Measurements from ENCODE around the gene TBCD. TPM values are rescaled to one million over a fixed set of nuclear protein-coding genes. Genes with fewer than 3 reads are reported as not detected.

TBCD gene
- total and polyA plus RNA-seq, 2 donors (not counting 1 experiment from before 2014, with no cell fraction given) = 22.1 to 36.7 TPM

DNA sequence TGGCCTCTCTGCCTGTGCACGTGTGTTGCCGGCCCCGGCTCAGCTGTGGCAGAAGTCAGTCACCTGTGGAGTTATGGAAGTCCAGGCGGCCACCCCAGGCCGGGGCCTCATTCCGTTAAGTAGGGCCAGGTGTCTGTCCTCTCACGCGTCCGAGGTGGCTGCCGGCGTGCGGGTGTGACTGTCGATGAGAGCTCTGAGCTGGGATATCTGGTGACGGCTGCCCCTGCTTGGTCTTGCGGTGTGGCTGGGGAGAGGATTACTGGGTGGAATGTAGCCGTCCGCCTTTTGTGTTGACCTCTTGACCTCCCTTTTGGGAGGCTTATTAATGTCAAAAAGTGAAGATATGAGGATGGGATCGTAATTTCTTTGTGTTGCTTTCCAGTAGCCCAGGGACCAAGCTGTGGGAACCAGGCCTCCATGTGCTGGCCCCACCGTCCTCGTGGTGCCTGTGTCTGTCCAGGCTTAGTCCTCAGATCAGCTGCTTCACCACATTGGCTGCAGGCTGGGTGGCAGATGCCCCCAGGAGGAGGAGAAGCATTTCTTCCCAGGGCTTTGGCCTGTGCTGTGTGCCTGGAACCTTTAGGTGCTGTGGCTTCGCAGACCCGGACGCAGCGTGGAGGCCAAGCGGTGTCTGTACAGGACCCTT lies 111.0 kb downstream of the TBCD start:
- H3K9me3 ChIP-seq (ENCODE audit: control insufficient read depth, insufficient read depth, low read depth, low read length) = no peaks in the 10 kb centered on the region
- no peak overlapping the region for H3K27ac ChIP-seq (ENCODE audit: insufficient read depth, low read length)
- H3K36me3 ChIP-seq (ENCODE audit: control insufficient read depth, insufficient read depth, low read length) = no peaks in the 10 kb centered on the region
- H3K4me3 ChIP-seq (replicated peaks in 1 of 4; ENCODE audit: control extremely low read depth in 1 of 4, insufficient read depth in 1 of 4, low read depth in 3 of 4, low read length in 4 of 4) = no peak overlapping the region
- no peak overlapping the region for H2AFZ ChIP-seq (ENCODE audit: low read length)
- H3K27me3 ChIP-seq (ENCODE audit: control insufficient read depth, insufficient read depth, low read length) = no peaks in the 10 kb centered on the region
- no peaks in the 10 kb centered on the region for H4K20me1 ChIP-seq (ENCODE audit: control insufficient read depth, extremely low read depth, insufficient read depth, low read length)
- peaks cover 18% of the 10 kb centered on the region for H3K4me1 ChIP-seq (ENCODE audit: control insufficient read depth, extremely low read depth, insufficient read depth, low read length)
- DNase-seq (ENCODE audit: low read depth in 2 of 2) = no peak
- no peaks in the 10 kb centered on the region for H3K79me2 ChIP-seq (ENCODE audit: control insufficient read depth, insufficient read depth, low read length)
- H3K9ac ChIP-seq (ENCODE audit: insufficient read depth, low read length) = no peak overlapping the region
- no peak overlapping the region for H3K4me2 ChIP-seq (ENCODE audit: extremely low read depth, insufficient read depth, low read length)
- TF ChIP-seq, protein P1, sequence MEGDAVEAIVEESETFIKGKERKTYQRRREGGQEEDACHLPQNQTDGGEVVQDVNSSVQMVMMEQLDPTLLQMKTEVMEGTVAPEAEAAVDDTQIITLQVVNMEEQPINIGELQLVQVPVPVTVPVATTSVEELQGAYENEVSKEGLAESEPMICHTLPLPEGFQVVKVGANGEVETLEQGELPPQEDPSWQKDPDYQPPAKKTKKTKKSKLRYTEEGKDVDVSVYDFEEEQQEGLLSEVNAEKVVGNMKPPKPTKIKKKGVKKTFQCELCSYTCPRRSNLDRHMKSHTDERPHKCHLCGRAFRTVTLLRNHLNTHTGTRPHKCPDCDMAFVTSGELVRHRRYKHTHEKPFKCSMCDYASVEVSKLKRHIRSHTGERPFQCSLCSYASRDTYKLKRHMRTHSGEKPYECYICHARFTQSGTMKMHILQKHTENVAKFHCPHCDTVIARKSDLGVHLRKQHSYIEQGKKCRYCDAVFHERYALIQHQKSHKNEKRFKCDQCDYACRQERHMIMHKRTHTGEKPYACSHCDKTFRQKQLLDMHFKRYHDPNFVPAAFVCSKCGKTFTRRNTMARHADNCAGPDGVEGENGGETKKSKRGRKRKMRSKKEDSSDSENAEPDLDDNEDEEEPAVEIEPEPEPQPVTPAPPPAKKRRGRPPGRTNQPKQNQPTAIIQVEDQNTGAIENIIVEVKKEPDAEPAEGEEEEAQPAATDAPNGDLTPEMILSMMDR (conservative IDR thresholded peaks at IDR 0.05 in 1 of 2, IDR thresholded peaks at IDR 0.05 in 1 of 2; ENCODE audit: low read depth in 1 of 2, low read length in 2 of 2) = no peak
- no peak for TF ChIP-seq EZH2 (IDR thresholded peaks at IDR 0.05; ENCODE audit: low read length, missing control alignments)

DNA sequence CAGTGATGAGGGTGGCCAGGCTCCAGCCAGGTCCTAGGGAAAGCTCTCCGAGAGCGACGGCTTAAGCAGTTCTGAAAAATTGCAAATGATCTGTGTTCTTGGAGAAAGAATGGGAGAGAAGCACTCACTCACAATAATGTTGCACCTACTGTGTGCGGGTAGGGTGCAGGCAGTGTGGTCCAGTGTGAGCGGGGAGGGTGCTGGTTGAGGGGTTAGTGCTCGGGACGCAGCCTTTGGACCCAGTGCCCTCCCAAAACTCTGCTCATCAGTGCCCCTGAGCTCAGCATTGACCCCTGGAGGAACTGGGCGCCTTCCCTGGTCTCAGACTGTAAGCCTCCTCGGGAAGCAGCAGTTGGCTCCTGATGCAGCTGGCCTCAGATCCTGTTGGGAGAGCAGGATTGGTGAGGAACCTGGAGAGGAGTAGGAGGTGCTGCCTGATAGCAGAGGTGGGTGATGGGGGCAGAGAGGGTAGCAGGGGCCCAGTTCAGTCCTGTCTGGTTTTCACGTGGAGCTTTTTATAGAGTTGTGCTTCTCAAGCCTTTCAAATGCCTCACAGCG lies 111.6 kb downstream of the TBCD start:
- no peak overlapping the region for H2AFZ ChIP-seq (ENCODE audit: low read length)
- no peak overlapping the region for H3K9ac ChIP-seq (ENCODE audit: insufficient read depth, low read length)
- DNase-seq (ENCODE audit: low read depth in 2 of 2) = no peak
- H3K27ac ChIP-seq (ENCODE audit: insufficient read depth, low read length) = no peak overlapping the region
- no peaks in the 10 kb centered on the region for H3K36me3 ChIP-seq (ENCODE audit: control insufficient read depth, insufficient read depth, low read length)
- H3K4me3 ChIP-seq (replicated peaks in 1 of 4; ENCODE audit: control extremely low read depth in 1 of 4, insufficient read depth in 1 of 4, low read depth in 3 of 4, low read length in 4 of 4) = no peak overlapping the region
- H3K27me3 ChIP-seq (ENCODE audit: control insufficient read depth, insufficient read depth, low read length) = no peaks in the 10 kb centered on the region
- TF ChIP-seq, protein P1 (conservative IDR thresholded peaks at IDR 0.05 in 1 of 2, IDR thresholded peaks at IDR 0.05 in 1 of 2; ENCODE audit: low read depth in 1 of 2, low read length in 2 of 2) = no peak
- no peak for TF ChIP-seq EZH2 (IDR thresholded peaks at IDR 0.05; ENCODE audit: low read length, missing control alignments)
- peaks cover 18% of the 10 kb centered on the region for H3K4me1 ChIP-seq (ENCODE audit: control insufficient read depth, extremely low read depth, insufficient read depth, low read length)
- no peaks in the 10 kb centered on the region for H3K9me3 ChIP-seq (ENCODE audit: control insufficient read depth, insufficient read depth, low read depth, low read length)
- H3K79me2 ChIP-seq (ENCODE audit: control insufficient read depth, insufficient read depth, low read length) = no peaks in the 10 kb centered on the region
- H3K4me2 ChIP-seq (ENCODE audit: extremely low read depth, insufficient read depth, low read length) = no peak overlapping the region
- H4K20me1 ChIP-seq (ENCODE audit: control insufficient read depth, extremely low read depth, insufficient read depth, low read length) = no peaks in the 10 kb centered on the region

DNA sequence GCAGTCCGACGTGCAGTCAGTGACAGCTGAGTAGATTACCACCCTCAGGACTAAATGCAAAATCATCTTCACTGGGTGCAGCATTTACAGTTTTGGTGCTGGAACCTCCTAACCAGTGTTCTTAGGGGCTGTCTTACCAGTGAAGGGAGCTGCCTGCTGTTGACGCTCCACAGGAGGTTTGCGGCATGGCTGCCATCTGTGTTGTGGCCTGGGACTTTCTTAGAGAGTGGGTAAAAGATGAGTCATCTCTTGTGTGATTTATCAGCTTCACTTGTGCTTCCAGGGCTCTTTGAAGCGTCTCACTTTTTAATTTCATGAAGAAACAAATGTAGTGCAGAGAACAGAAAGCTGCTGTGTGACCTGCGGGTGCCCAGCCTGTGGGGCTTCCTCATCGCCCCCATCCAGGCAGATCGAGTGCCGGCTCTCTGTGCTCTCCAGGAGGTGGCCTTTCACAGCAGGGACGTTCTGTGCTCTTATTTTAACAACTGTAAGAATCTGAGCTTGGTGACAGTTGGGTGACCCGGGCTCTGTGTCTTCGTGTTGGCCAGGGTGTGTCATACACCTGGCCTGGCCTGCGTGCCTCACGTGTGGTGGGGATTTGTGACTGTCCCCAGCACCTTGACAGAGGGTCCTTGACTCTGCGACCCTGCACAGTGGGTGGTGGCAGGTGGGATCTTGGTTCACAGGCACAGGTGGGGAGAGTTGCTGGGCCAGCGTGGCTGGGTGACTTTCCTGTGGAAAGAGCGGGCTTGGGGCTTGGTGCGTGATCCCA lies 112.3 kb downstream of the TBCD start:
- Histone ChIP-seq H3K9ac (ENCODE audit: insufficient read depth, low read length) (no peak overlapping the region), H3K36me3 (ENCODE audit: control insufficient read depth, insufficient read depth, low read length) (no peaks in the 10 kb centered on the region), H3K27ac (ENCODE audit: insufficient read depth, low read length) (no peak overlapping the region), H3K4me2 (ENCODE audit: extremely low read depth, insufficient read depth, low read length) (no peak overlapping the region), H3K79me2 (ENCODE audit: control insufficient read depth, insufficient read depth, low read length) (no peaks in the 10 kb centered on the region), H3K4me3 (replicated peaks in 1 of 4; ENCODE audit: control extremely low read depth in 1 of 4, insufficient read depth in 1 of 4, low read depth in 3 of 4, low read length in 4 of 4) (no peak overlapping the region), H2AFZ (ENCODE audit: low read length) (no peak overlapping the region), H4K20me1 (ENCODE audit: control insufficient read depth, extremely low read depth, insufficient read depth, low read length) (no peaks in the 10 kb centered on the region), H3K27me3 (ENCODE audit: control insufficient read depth, insufficient read depth, low read length) (no peaks in the 10 kb centered on the region), H3K9me3 (ENCODE audit: control insufficient read depth, insufficient read depth, low read depth, low read length) (no peaks in the 10 kb centered on the region), H3K4me1 (ENCODE audit: control insufficient read depth, extremely low read depth, insufficient read depth, low read length) (peaks cover 18% of the 10 kb centered on the region)
- TF ChIP-seq, protein P1 (conservative IDR thresholded peaks at IDR 0.05 in 1 of 2, IDR thresholded peaks at IDR 0.05 in 1 of 2; ENCODE audit: low read depth in 1 of 2, low read length in 2 of 2) = no peak
- TF ChIP-seq EZH2 (IDR thresholded peaks at IDR 0.05; ENCODE audit: low read length, missing control alignments) = no peak
- DNase-seq (ENCODE audit: low read depth in 2 of 2) = peak; percentile 83 to 91

Data from fibroblast of lung (primary cell).